ENCODE measurements around the gene DUSP18.

GRCh38 chr22:30691204-30691603 is 23.5 kb upstream of the DUSP18 start:
- TF ChIP-seq ZNF274 (IDR thresholded peaks at IDR 0.05; ENCODE audit: low read depth, low read length) (no peak), YY1 (IDR thresholded peaks at IDR 0.05; ENCODE audit: insufficient read depth, insufficient read length) (no peak), SUZ12 (IDR thresholded peaks at IDR 0.05; ENCODE audit: extremely low read depth, insufficient read depth, insufficient read length) (no peak)
